Measurements from ENCODE around the gene SIGLEC12.
"Not testable (repeated sequence)": the region's sequence is repeated elsewhere in the genome, so short reads cannot be mapped to it uniquely, and the experiment has no call there.

SIGLEC12 gene

GRCh38 chr19:51479531-51480331, 21.9 kb downstream of the SIGLEC12 start:
- DNase-seq, result no peak

- DNase-seq, result no peak
These were observed 23.0 kb downstream of the SIGLEC12 start, which contains the start of gene CEACAM18 for GRCh38 chr19:51478381-51479234. CEACAM18 (plus strand) TSS chr19:51478539.

- DNase-seq, result no peak
These were observed 24.3 kb downstream of the SIGLEC12 start for GRCh38 chr19:51477344-51477743.

- DNase-seq, result no peak
These were observed 25.4 kb downstream of the SIGLEC12 start for GRCh38 chr19:51476164-51476563.

GRCh38 chr19:51473009-51473707, 28.4 kb downstream of the SIGLEC12 start:
- no peak for DNase-seq

GRCh38 chr19:51472607-51473006, 29.0 kb downstream of the SIGLEC12 start:
- DNase-seq, result no peak

- no peak for DNase-seq
These were observed 30.1 kb downstream of the SIGLEC12 start for GRCh38 chr19:51471527-51471926.

- no peak for DNase-seq
These were observed 30.6 kb downstream of the SIGLEC12 start for GRCh38 chr19:51470966-51471365.

- DNase-seq, result no peak
These were observed 32.0 kb downstream of the SIGLEC12 start for GRCh38 chr19:51469629-51470028.

- DNase-seq, result no peak
These were observed 32.4 kb downstream of the SIGLEC12 start for GRCh38 chr19:51469162-51469561.

GRCh38 chr19:51468545-51468920, 33.1 kb downstream of the SIGLEC12 start:
- no peak for DNase-seq

GRCh38 chr19:51467864-51468544, 33.6 kb downstream of the SIGLEC12 start:
- no peak for DNase-seq

GRCh38 chr19:51466723-51467122, 34.9 kb downstream of the SIGLEC12 start:
- no peak for DNase-seq

GRCh38 chr19:51463976-51464581, 37.5 kb downstream of the SIGLEC12 start:
- DNase-seq, result not testable (repeated sequence)

- DNase-seq, result no peak
These were observed 38.9 kb downstream of the SIGLEC12 start for GRCh38 chr19:51462681-51463080.

GRCh38 chr19:51462276-51462675, 39.3 kb downstream of the SIGLEC12 start:
- no peak for DNase-seq

- DNase-seq, result no peak
These were observed 39.9 kb downstream of the SIGLEC12 start for GRCh38 chr19:51461723-51462161.

- DNase-seq, result no peak
These were observed 41.2 kb downstream of the SIGLEC12 start for GRCh38 chr19:51460164-51460992.

- DNase-seq, result no peak
These were observed 42.6 kb downstream of the SIGLEC12 start for GRCh38 chr19:51458899-51459505.

- DNase-seq, result no peak
These were observed 43.5 kb downstream of the SIGLEC12 start, which contains the start of gene SIGLEC8 for GRCh38 chr19:51458051-51458645. SIGLEC8 (minus strand) TSS chr19:51458454; CDS start chr19:51458387, 67 bp downstream.
